Neural progenitor cell (in vitro differentiated cells): ENCODE data around the gene TNXB.

Source experiments
- CTCF ChIP-seq: fragments of 200-600 bp; sonication (generic); IDR thresholded peaks from 2 replicates; pipeline ENCODE4 v1.5.1; 2017; ENCODE audit warnings: antibody characterized with exemption, mild to moderate bottlenecking
- EZH2 ChIP-seq: fragments of 200-600 bp; sonication (generic); IDR thresholded peaks from 2 replicates; pipeline ENCODE4 v1.6.1; 2017; ENCODE audit warnings: antibody characterized with exemption, mild to moderate bottlenecking, moderate library complexity

GRCh38 chr6:32149092-32149755, 40.1 kb upstream of the TNXB start:
- TF ChIP-seq CTCF (no peak), EZH2 (no peak)
